ENCODE results near the gene AFG1L.

AFG1L gene

GRCh38 chr6:108561742-108562502, 267.1 kb downstream of the AFG1L start:
- TF ChIP-seq FOXP2 (optimal IDR thresholded peaks at IDR 0.05; ENCODE audit: borderline replicate concordance, extremely low read depth, extremely low read length, insufficient read depth): no peak

- TF ChIP-seq TAF1 (IDR thresholded peaks at IDR 0.05; ENCODE audit: borderline replicate concordance, insufficient read depth, low read length) (no peak), FOXP2 (optimal IDR thresholded peaks at IDR 0.05; ENCODE audit: borderline replicate concordance, extremely low read depth, extremely low read length, insufficient read depth) (no peak), POLR2AphosphoS5 (IDR thresholded peaks at IDR 0.05; ENCODE audit: low read depth, low read length) (no peak), SIN3A (IDR thresholded peaks at IDR 0.05; ENCODE audit: borderline replicate concordance, insufficient read depth, low read length) (no peak)
- TF ChIP-seq, protein P1, sequence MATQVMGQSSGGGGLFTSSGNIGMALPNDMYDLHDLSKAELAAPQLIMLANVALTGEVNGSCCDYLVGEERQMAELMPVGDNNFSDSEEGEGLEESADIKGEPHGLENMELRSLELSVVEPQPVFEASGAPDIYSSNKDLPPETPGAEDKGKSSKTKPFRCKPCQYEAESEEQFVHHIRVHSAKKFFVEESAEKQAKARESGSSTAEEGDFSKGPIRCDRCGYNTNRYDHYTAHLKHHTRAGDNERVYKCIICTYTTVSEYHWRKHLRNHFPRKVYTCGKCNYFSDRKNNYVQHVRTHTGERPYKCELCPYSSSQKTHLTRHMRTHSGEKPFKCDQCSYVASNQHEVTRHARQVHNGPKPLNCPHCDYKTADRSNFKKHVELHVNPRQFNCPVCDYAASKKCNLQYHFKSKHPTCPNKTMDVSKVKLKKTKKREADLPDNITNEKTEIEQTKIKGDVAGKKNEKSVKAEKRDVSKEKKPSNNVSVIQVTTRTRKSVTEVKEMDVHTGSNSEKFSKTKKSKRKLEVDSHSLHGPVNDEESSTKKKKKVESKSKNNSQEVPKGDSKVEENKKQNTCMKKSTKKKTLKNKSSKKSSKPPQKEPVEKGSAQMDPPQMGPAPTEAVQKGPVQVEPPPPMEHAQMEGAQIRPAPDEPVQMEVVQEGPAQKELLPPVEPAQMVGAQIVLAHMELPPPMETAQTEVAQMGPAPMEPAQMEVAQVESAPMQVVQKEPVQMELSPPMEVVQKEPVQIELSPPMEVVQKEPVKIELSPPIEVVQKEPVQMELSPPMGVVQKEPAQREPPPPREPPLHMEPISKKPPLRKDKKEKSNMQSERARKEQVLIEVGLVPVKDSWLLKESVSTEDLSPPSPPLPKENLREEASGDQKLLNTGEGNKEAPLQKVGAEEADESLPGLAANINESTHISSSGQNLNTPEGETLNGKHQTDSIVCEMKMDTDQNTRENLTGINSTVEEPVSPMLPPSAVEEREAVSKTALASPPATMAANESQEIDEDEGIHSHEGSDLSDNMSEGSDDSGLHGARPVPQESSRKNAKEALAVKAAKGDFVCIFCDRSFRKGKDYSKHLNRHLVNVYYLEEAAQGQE (IDR thresholded peaks at IDR 0.05; ENCODE audit: insufficient read depth in 1 of 2, low read depth in 2 of 2, low read length in 2 of 2): no peak
Observed at GRCh38 chr6:108562503-108562993, 267.7 kb downstream of the AFG1L start.

DNA sequence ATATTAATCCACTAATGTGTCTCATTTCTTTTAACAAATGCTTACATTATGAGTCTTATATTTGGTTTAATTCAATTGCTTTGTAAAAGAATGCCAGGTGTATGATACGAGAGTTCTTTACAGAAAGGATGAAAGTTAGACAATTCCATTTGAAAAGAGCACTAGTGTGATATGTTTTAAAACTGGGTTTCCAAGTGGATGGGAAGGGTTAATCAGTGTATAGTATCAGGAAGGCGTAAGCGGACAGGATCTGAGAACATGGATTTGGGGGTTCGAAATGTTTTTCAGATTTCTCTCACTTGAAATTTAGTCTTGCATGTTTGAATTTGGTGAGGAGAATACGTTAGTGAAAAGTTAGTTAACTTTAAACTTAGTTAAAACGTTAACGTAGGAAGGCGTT, 268.4 kb downstream of the AFG1L start:
- TF ChIP-seq, protein P1 (IDR thresholded peaks at IDR 0.05; ENCODE audit: insufficient read depth in 1 of 2, low read depth in 2 of 2, low read length in 2 of 2): no peak
- no peak for TF ChIP-seq POLR2AphosphoS5 (IDR thresholded peaks at IDR 0.05; ENCODE audit: low read depth, low read length)
- no peak for TF ChIP-seq TAF1 (IDR thresholded peaks at IDR 0.05; ENCODE audit: borderline replicate concordance, insufficient read depth, low read length)
- no peak for TF ChIP-seq FOXP2 (optimal IDR thresholded peaks at IDR 0.05; ENCODE audit: borderline replicate concordance, extremely low read depth, extremely low read length, insufficient read depth)
- no peak for TF ChIP-seq SIN3A (IDR thresholded peaks at IDR 0.05; ENCODE audit: borderline replicate concordance, insufficient read depth, low read length)

- TF ChIP-seq, protein P1 (IDR thresholded peaks at IDR 0.05; ENCODE audit: insufficient read depth in 1 of 2, low read depth in 2 of 2, low read length in 2 of 2): no peak
- 0 out of 2 replicates have a peak, but pooled peaks have one; percentile 51 for TF ChIP-seq SIN3A (IDR thresholded peaks at IDR 0.05; ENCODE audit: borderline replicate concordance, insufficient read depth, low read length)
Observed at GRCh38 chr6:108564178-108564577, 269.3 kb downstream of the AFG1L start.

DNA sequence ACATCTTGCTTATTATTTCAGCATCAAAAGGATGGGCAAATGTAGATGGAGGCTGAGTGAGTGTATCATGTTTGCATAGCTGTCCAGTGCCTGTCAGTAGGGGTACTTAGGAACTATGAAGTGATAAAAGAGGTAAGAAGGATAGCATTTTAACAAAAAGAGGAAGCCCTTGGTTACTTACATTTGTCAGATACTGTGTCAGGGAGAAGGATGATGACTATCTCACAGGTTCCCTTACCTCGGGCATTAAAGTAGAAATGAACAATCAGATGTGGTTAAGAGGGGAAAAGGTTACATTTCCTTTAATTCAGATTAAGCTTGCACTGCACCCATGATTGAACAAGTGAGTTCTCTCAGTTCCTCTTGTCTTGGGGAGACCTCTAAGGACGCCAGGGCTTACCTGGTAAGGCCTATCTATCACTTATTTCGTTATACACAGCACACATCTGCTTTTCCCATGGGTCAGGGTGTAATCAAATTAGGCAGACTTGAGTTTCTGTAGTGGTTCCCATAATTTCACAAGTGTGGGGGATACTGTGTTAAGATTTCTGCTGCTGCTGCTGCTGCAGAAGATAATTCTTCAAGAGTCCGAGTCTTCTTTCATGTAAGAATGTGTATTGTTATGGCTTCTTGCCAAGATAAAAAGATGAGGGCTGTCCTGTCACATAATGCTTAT, 270.4 kb downstream of the AFG1L start:
- TF ChIP-seq, protein P1 (IDR thresholded peaks at IDR 0.05; ENCODE audit: insufficient read depth in 1 of 2, low read depth in 2 of 2, low read length in 2 of 2): no peak
- no peak for TF ChIP-seq SIN3A (IDR thresholded peaks at IDR 0.05; ENCODE audit: borderline replicate concordance, insufficient read depth, low read length)
- TF ChIP-seq TAF1 (IDR thresholded peaks at IDR 0.05; ENCODE audit: borderline replicate concordance, insufficient read depth, low read length): no peak
- no peak for TF ChIP-seq FOXP2 (optimal IDR thresholded peaks at IDR 0.05; ENCODE audit: borderline replicate concordance, extremely low read depth, extremely low read length, insufficient read depth)
- no peak for TF ChIP-seq POLR2AphosphoS5 (IDR thresholded peaks at IDR 0.05; ENCODE audit: low read depth, low read length)

All from PFSK-1 (cell line).